HepG2 (cell line): ENCODE measurements around the gene PPM1E. TPM values are rescaled to one million over a fixed set of nuclear protein-coding genes. Genes with fewer than 3 reads are reported as not detected.

Source experiments
- ATAC-seq: fragments of 200-7000 bp; cut with Tn5 transposase; 3 replicates; pipeline ENCODE4 v1.9.1; 2020; ENCODE audit warnings: mild to moderate bottlenecking, moderate library complexity
- BruUV-seq: library from RNA; stranded (reverse); fragments of 400-500 nt; replicated peaks from 2 replicates; lab custom pipeline; 2021; lab: Mats Ljungman, UMichigan
- CTCF ChIA-PET: fragments of 300-600 bp; formaldehyde crosslinking; extraction: SDS; loops from one replicate; lab custom pipeline; 2021; ENCODE audit warnings: low total read pairs, inconsistent platforms, low intra/inter-chr PET ratio; lab: Yijun Ruan, JAX
- POLR2A ChIA-PET: fragments of 350-600 bp; sonication (Branson Sonifier 250); formaldehyde crosslinking; loops from one replicate; lab custom pipeline; 2020; ENCODE audit warnings: antibody characterized with exemption, inconsistent platforms; lab: Yijun Ruan, JAX
- DNase-seq: peaks from one replicate; pipeline ENCODE4 v3.0.0-alpha.2; 2015; ENCODE audit warnings: low spot score
- FAIRE-seq: peaks from 3 replicates; lab custom pipeline; 2011; peaks lifted over from hg19 to GRCh38; lab: Jason Lieb, UNC
- H2AFZ ChIP-seq: one replicate; pipeline ENCODE4 v1.6.1; 2011; ENCODE audit warnings: low read length, inconsistent platforms
- H3K27ac ChIP-seq: fragments of 300-600 bp; 3 replicates; pipeline ENCODE4 v1.8.0; 2011; ENCODE audit warnings: mixed run types, mild to moderate bottlenecking, mixed read lengths, low read length, inconsistent platforms; ENCODE audit not compliant: insufficient read depth; ENCODE audit errors: extremely low read length
- H3K27me3 ChIP-seq, 2 experiments: fragments of 200-600 bp in 1 of 2; 2 replicates in 1 of 2; 3 replicates in 1 of 2; pipeline versions ENCODE4 v1.6.0 to v1.8.0; 2011; ENCODE audit warnings: low read length in 2 of 2, mild to moderate bottlenecking in 2 of 2, moderate library complexity in 2 of 2, inconsistent platforms in 1 of 2; ENCODE audit not compliant: insufficient read depth in 2 of 2, control insufficient read depth in 1 of 2
- H3K36me3 ChIP-seq, 2 experiments: fragments of 200-600 bp in 1 of 2; replicated peaks in 1 of 2; 2 replicates in 1 of 2; 3 replicates in 1 of 2; pipeline versions ENCODE4 v1.5.1 to v1.8.0; 2011; ENCODE audit warnings: low read length in 2 of 2, inconsistent platforms in 1 of 2; ENCODE audit not compliant: insufficient read depth in 2 of 2, control insufficient read depth in 1 of 2
- H3K4me1 ChIP-seq: 2 replicates; pipeline ENCODE4 v1.5.1; 2012; ENCODE audit warnings: low read length, inconsistent platforms; ENCODE audit not compliant: insufficient read depth
- H3K4me2 ChIP-seq: 2 replicates; pipeline ENCODE4 v1.6.0; 2011; ENCODE audit warnings: low read depth, low read length, inconsistent platforms
- H3K4me3 ChIP-seq, 3 experiments: fragments of 200-600 bp in 1 of 3; sonication (generic), shearing (Covaris generic) in 1 of 3; replicated peaks in 1 of 3; 2 replicates each; pipeline ENCODE4 v1.5.1; 2011 to 2016; ENCODE audit warnings: low read length in 3 of 3, inconsistent platforms in 2 of 3, low read depth in 2 of 3, mild to moderate bottlenecking in 2 of 3, control low read depth in 1 of 3, mixed read lengths in 1 of 3; ENCODE audit not compliant: insufficient read depth in 1 of 3
- H3K79me2 ChIP-seq: one replicate; pipeline ENCODE4 v1.6.1; 2011; ENCODE audit warnings: low read length, inconsistent platforms; ENCODE audit not compliant: insufficient read depth
- H3K9ac ChIP-seq: 2 replicates; pipeline ENCODE4 v1.6.0; 2011; ENCODE audit warnings: mild to moderate bottlenecking, low read depth, low read length, inconsistent platforms; ENCODE audit not compliant: insufficient read depth
- H3K9me3 ChIP-seq: 2 replicates; pipeline ENCODE4 v1.5.1; 2012; ENCODE audit warnings: mild to moderate bottlenecking, low read length
- H4K20me1 ChIP-seq: 2 replicates; pipeline ENCODE4 v1.6.0; 2011; ENCODE audit warnings: inconsistent platforms, mild to moderate bottlenecking, low read length, moderate library complexity; ENCODE audit not compliant: insufficient read depth
- AHDC1 ChIP-seq: sonication (generic); formaldehyde crosslinking; IDR thresholded peaks from 2 replicates; pipeline ENCODE4 v1.5.1; 2020; ENCODE audit warnings: mild to moderate bottlenecking, missing genetic modification reagents, borderline replicate concordance
- ARID2 ChIP-seq: sonication (generic); formaldehyde crosslinking; IDR thresholded peaks from 2 replicates; pipeline ENCODE4 v1.8.1; 2022; ENCODE audit warnings: mild to moderate bottlenecking, missing genetic modification reagents, borderline replicate concordance
- CEBPG ChIP-seq: IDR thresholded peaks from 2 replicates; pipeline ENCODE4 v1.6.1; 2016
- DBP ChIP-seq: sonication (generic); formaldehyde crosslinking; IDR thresholded peaks from 2 replicates; pipeline ENCODE4 v1.4.0; 2020; ENCODE audit warnings: missing genetic modification reagents; ENCODE audit errors: not compliant biosample characterization
- GFI1 ChIP-seq: sonication (generic); formaldehyde crosslinking; IDR thresholded peaks from 2 replicates; pipeline ENCODE4 v1.5.0; 2020; ENCODE audit warnings: missing genetic modification reagents, mild to moderate bottlenecking, borderline replicate concordance
- NR2F6 ChIP-seq, 2 experiments: IDR thresholded peaks; 2 replicates each; pipeline ENCODE4 v1.6.1; 2016; ENCODE audit warnings: antibody characterized with exemption in 1 of 2, mild to moderate bottlenecking in 1 of 2
- SIX4 ChIP-seq: sonication (generic); formaldehyde crosslinking; IDR thresholded peaks from 2 replicates; pipeline ENCODE4 v1.4.0; 2020; ENCODE audit warnings: missing genetic modification reagents
- TCF7 ChIP-seq: sonication (generic); IDR thresholded peaks from 2 replicates; pipeline ENCODE4 v1.6.1; 2016; ENCODE audit warnings: antibody characterized with exemption, low read depth
- ZFP36L1 ChIP-seq: sonication (generic); formaldehyde crosslinking; IDR thresholded peaks from 2 replicates; pipeline ENCODE4 v1.8.0; 2022; ENCODE audit warnings: mild to moderate bottlenecking, missing genetic modification reagents, moderate library complexity
- ZFP62 ChIP-seq: sonication (generic); formaldehyde crosslinking; IDR thresholded peaks from 2 replicates; pipeline ENCODE4 v1.4.0; 2020; ENCODE audit warnings: missing genetic modification reagents
- ZNF777 ChIP-seq: sonication (generic); formaldehyde crosslinking; IDR thresholded peaks from 2 replicates; pipeline ENCODE4 v1.4.0; 2020; ENCODE audit warnings: missing genetic modification reagents
- WGBS: methylation state at CpG from one replicate; pipeline ENCODE4 v1.1.6; 2017; ENCODE audit warnings: low lambda C conversion rate; 5-methylcytosine and 5-hydroxymethylcytosine counted together
- in situ Hi-C: cut with HindIII; loops from 2 replicates; pipeline ENCODE4 v1.10.0; 2017; ENCODE audit warnings: low pct_unique_long_range_greater_than_20kb; ENCODE audit not compliant: extremely low pct_ligation_motif_present
- intact Hi-C: fragments of 100-400 bp; cut with micrococcal nuclease; formaldehyde crosslinking; loops from one replicate; pipeline ENCODE4 v1.10.0; 2022; ENCODE audit not compliant: unreplicated experiment
- polyA plus RNA-seq, 8 experiments: library from polyadenylated mRNA; depleted of rRNA in 3 of 8; stranded (reverse) in 7 of 8; unstranded in 1 of 8; fragments of >200 nt; fragmentation: Illumina TruSeq in 4 of 8; extraction: Trizol in 4 of 8; gene quantifications; 2 replicates each; pipeline versions ENCODE4 v1.2.1 to v1.2.3, GENCODE V29; 2011 to 2016; ENCODE audit warnings: low read depth in 4 of 8, missing spikeins in 1 of 8, mixed read lengths in 1 of 8; ENCODE audit not compliant: insufficient read depth in 1 of 8
- total RNA-seq, 5 experiments: library from RNA; depleted of rRNA; stranded (reverse); fragments of >200 nt; fragmentation: Illumina TruSeq; extraction: Trizol; gene quantifications; 2 replicates each; pipeline ENCODE4 v1.2.3, GENCODE V29; 2016; ENCODE audit warnings: low read depth in 1 of 5
- TF ChIP-seq, protein P1 (sequence below): conservative IDR thresholded peaks from 2 replicates; pipeline ENCODE4 v1.6.1; 2018; ENCODE audit warnings: missing genetic modification reagents
- TF ChIP-seq, protein P2 (sequence below): sonication (generic); formaldehyde crosslinking; IDR thresholded peaks from 2 replicates; pipeline ENCODE4 v1.5.1; 2020; ENCODE audit warnings: missing genetic modification reagents, mild to moderate bottlenecking, borderline replicate concordance
- TF ChIP-seq, protein P3 (sequence below): sonication (generic); formaldehyde crosslinking; conservative IDR thresholded peaks from 2 replicates; pipeline ENCODE4 v1.4.0; 2020; ENCODE audit warnings: missing genetic modification reagents

Gene PPM1E
- total and polyA plus RNA-seq, 2 of the 13 experiments (the other 11 are each of a cell fraction or from before 2014, with no cell fraction given) = 0.15 TPM; not detected in 1

- ChIA-PET POLR2A (no interaction called here), CTCF (no interaction called here)
- Histone ChIP-seq H3K27ac (no peak overlapping the region), H3K79me2 (no peaks in the 10 kb centered on the region), H3K4me3 (no peak overlapping the region), H3K9ac (no peak overlapping the region), H3K36me3 (peaks cover 4 to 31% of the 10 kb centered on the region in 2 experiments; a peak in 3 of 5 replicates), H3K27me3 (no peaks in the 10 kb centered on the region), H3K4me1 (no peaks in the 10 kb centered on the region), H3K4me2 (no peak overlapping the region), H3K9me3 (no peaks in the 10 kb centered on the region), H4K20me1 (no peaks in the 10 kb centered on the region), H2AFZ (no peak overlapping the region)
- FAIRE-seq (no peak), ATAC-seq (no peak), DNase-seq (no peak)
- no TSS peak for BruUV-seq
- intact Hi-C loops = no loop called here
- WGBS = 100% methylated on average over 2 of the region's 2 CpGs
- TF ChIP-seq ZFP36L1 (CRISPR knock-in tag) (no peak), CEBPG (CRISPR knock-in tag) (no peak), ZNF777 (CRISPR knock-in tag) (no peak), GFI1 (CRISPR knock-in tag) (no peak), ZFP62 (CRISPR knock-in tag) (no peak), DBP (no peak), ARID2 (CRISPR knock-in tag) (no peak), TCF7 (no peak), SIX4 (CRISPR knock-in tag) (no peak), NR2F6 (IDR thresholded peaks at IDR 0.05) (no peak), NR2F6 (CRISPR knock-in tag; IDR thresholded peaks at IDR 0.05) (no peak), AHDC1 (CRISPR knock-in tag) (no peak)
- TF ChIP-seq, protein P1, sequence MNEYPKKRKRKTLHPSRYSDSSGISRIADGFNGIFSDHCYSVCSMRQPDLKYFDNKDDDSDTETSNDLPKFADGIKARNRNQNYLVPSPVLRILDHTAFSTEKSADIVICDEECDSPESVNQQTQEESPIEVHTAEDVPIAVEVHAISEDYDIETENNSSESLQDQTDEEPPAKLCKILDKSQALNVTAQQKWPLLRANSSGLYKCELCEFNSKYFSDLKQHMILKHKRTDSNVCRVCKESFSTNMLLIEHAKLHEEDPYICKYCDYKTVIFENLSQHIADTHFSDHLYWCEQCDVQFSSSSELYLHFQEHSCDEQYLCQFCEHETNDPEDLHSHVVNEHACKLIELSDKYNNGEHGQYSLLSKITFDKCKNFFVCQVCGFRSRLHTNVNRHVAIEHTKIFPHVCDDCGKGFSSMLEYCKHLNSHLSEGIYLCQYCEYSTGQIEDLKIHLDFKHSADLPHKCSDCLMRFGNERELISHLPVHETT (CRISPR knock-in tag) = no peak
- TF ChIP-seq, protein P2, sequence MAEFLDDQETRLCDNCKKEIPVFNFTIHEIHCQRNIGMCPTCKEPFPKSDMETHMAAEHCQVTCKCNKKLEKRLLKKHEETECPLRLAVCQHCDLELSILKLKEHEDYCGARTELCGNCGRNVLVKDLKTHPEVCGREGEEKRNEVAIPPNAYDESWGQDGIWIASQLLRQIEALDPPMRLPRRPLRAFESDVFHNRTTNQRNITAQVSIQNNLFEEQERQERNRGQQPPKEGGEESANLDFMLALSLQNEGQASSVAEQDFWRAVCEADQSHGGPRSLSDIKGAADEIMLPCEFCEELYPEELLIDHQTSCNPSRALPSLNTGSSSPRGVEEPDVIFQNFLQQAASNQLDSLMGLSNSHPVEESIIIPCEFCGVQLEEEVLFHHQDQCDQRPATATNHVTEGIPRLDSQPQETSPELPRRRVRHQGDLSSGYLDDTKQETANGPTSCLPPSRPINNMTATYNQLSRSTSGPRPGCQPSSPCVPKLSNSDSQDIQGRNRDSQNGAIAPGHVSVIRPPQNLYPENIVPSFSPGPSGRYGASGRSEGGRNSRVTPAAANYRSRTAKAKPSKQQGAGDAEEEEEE (CRISPR knock-in tag) = no peak
- TF ChIP-seq, protein P3, sequence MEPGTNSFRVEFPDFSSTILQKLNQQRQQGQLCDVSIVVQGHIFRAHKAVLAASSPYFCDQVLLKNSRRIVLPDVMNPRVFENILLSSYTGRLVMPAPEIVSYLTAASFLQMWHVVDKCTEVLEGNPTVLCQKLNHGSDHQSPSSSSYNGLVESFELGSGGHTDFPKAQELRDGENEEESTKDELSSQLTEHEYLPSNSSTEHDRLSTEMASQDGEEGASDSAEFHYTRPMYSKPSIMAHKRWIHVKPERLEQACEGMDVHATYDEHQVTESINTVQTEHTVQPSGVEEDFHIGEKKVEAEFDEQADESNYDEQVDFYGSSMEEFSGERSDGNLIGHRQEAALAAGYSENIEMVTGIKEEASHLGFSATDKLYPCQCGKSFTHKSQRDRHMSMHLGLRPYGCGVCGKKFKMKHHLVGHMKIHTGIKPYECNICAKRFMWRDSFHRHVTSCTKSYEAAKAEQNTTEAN = no peak
- in situ Hi-C loops = no loop called here
Measured at GRCh38 chr17:59010026-59010425, 254.4 kb downstream of the PPM1E start.
